NCI-H1436 (cell line): ENCODE measurements around the gene ANKRD11.
A peak's percentile ranks its signal among the peaks of the same experiment; 100 is the strongest.

Experiments
- DNase-seq: peaks from one replicate; lab custom pipeline; 2025; lab: John Stamatoyannopoulos, UW

Gene ANKRD11

DNA sequence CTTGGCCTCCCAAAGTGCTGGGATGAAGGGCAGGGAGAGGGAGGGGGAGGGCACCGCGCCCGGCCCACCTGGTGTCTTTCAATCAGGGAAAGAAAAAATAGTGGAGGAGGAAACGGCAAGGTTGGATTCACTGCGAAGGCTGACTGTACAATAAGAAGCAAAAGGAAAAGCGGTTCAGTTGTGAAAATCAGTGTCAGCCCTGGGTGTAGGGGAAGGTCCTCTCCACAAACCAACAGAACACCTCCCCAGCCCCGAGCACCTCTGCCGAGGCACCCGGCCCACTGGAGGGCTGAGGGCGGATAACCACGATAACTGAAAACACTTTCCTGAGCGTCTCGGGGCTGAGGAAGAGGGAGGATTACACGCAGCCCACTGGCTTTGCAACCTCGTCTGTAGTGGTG lies 16.4 kb upstream of the ANKRD11 start:
- DNase-seq = no peak

DNA sequence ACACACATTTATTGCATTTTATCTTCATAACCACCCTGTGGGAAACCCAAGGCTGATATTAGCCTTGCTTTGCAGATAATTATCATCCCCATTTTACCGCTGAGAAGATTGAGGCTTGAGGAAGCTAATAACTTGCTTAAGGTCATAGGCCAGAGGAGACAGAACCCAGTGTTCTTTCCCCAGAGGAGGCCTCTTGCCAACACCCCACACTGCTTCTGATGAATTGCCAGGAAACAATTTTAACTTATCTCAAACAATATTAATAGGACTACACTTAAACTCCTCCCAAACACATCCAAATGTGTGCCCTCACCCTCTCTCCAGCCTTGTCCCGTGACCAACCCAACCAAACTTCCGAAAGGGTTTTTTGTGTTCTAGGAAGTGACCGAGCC lies 15.7 kb upstream of the ANKRD11 start:
- DNase-seq = no peak

DNA sequence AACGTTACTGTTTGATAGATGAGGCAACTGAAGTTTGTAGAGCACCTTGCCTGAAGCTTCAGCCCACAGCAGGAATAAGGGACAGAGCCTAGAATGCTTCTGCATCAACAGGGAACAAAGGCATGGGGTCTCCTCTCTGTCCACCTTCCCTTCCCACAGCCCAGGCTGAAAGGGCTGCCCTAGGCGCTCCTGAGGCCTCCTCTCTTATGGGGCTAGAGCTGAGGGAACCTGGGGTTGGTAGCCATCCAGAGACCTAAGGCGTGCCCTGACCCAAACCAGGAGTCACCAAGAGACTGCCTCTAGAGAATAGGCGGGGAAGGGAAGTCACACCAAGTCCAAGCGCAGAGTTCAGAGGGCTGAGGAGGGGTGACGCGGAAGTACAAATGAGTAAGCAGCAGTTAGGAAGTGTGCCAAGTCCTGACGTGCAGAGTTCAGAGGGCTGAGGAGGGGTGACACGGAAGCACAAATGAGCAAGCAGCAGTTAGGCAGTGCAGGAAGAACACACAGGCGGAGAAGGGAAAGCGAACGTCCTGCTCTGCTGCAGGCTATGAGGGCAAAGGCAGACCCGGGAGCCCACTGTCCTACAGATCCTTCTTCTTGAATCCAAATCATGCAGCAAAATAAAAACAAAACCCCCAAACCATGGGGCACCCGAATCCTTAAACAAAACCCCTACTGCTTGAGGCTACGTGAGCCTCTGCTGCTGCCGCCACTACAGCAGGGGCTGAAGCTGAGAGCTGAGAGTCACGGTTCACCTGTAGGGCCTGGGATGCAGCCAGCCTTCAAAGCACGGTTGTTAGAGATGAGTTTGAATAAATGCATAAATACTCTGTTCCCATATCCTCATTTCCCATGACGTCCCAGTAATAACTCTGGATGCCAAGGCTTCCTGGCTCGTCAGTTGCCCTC lies 15.1 kb upstream of the ANKRD11 start:
- peak; percentile 38 for DNase-seq

DNA sequence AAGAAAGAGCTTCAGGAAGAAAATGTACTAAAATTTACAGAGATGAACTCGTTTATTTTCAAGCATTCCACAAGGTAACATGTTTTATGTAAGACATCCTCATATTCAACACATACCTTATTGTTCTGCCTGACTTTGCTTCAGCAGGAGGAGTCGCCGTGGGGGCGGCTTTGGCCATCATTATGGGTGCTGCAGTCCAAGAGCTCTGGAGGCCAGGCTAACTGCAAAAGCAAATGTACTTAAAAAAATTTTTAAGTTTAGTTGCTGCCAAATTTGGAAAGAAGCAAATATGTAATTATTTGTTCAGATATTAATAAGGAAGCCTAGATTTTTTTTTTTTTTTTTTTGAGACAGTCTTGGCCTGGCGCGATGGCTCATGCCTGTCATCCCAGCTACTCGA lies 13.7 kb upstream of the ANKRD11 start:
- DNase-seq = no peak

DNA sequence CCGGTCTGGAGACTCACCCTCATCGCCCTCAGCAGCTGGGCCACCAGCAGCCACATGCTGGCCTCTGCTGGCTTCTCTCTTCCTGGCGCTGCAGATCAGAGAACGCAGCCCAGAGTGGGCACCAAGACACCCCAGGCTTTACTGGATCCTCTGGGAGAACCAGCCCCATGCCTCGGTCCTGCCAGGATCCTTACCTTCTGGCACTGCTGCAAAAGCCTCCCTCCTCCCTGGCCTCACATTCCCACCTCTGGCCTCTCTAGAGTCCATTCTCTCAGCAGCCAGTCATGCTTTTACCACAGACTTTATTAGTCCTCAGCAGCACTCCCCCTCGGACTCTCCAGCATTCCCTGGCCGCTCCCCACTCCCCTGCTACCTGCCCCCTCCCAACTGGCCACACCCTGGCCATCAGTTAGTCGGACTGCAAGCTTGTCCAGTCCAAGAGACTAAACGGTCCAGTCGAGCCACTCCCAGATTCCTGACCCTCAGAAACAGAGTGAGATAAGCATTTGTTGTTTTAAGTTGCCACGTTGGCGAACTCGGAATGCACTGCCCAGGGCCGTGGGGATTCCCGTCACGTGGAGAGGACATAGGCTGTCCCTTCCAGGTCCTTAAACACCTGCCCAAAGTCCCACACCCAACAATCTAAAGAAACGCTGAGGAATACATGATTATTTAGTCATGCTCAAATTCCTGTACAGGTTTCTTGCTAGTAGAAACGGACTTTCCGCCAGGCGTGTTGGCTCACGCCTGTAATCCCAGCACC lies 11.9 kb upstream of the ANKRD11 start:
- DNase-seq = no peak

DNA sequence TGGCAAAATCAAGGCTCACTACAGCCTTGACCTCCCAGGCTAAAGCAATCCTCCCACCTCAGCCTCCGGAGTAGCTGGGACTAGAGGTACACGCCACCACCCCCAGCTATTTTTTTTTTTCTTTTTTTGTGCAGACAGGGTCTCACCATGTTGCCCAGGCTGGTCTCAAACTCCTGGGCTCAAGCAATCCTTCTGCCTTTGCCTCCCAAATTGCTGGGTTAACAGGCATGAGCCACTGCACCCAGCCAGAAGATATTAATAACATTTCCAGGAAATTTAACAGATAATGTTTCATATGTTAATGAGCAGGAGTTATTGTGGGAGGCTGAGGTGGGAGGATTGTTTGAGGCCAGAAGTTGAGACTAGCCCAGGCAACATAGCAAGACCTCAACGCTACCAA lies 9.4 kb upstream of the ANKRD11 start:
- DNase-seq = no peak

DNA sequence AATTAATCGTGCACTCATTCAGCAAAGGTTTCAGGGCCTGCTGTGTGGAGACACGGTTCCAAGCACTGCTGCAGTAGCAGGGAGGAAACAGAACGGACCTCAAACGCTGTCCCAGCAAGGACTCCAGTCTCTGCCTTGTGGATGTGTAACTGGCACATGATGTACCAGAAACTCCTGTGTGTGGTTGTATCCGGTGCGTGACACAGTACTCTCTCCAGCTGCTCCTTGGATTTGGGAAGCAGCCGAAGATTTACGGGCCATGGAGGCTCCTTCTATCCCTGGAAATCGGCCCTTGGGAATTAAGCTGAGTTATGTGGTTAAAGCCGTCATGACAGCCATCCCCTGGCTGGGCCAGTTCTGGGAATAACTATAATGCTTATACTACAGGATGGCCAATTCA lies 8.5 kb upstream of the ANKRD11 start:
- DNase-seq = no peak

DNA sequence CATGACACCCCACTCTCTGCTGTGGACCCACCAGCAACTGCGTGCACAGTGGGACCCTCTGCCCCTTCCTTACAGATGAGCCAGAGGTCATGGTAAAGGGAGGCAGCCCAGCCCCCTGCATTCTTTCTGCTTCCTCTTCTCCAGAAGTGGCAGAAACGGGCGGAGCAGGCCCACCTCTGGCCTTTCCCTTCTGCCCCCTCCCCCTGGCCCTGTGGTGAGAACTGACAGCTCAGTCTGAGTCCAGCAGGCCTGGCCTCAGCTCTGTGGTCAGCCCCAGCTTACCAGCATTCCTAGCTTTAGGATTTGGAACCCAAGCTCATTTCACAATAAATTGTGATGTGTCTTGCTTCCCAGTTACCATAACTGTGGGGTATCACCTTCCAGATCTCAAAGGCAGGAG lies 4.8 kb upstream of the ANKRD11 start:
- DNase-seq = no peak

DNA sequence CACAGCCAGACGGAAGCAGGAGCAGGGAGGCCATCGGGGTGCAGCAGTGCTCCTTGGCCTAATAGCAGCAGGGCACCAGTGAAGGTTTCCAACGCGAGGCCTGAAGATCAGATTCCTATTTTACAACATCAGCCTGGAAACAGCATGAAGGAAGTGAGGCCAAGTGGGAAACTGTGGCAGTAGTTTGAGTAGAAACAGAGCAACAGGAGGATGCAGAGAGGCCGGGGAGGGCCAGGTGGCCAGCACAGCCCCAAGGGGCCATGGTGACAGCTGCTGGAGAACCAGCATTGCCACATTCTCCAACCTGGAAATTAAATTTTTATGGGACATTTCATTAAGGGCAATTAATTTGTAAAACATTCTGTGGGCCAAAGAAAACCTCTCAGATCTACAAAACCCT lies 3.4 kb upstream of the ANKRD11 start:
- no peak for DNase-seq

DNA sequence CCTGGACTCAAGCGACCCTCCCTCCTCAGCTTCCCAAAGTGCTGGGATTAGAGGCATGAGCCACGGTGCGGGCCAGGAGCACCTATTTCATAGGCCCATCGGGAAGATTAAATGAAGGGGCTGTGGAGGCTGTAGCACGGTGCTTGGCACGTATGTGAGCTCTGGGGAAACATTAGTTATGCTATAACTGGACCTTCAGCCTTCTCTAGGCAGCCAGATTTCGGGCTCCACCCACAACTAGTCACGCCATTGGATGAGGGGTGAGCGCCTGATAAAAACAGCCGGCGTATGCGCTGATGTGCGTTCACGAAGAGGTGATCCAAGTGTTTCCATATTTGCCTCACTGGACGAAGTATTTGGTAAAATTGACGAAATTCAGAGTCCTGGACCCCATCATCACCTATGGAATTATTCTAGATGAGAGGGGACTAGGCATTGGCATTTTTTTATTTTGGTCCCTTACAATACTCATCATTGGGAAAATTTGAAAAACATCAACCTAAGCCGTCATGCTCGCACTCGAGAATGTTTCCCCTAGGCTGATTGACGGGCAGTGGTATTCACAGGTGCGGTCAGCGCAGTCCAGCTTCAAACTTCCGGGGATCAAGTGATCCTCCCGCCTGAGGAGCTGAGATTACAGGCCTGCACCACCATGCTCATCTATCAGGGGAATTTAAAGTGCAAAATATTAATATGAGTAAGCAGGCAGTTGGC lies 1.8 kb upstream of the ANKRD11 start:
- DNase-seq = no peak

DNA sequence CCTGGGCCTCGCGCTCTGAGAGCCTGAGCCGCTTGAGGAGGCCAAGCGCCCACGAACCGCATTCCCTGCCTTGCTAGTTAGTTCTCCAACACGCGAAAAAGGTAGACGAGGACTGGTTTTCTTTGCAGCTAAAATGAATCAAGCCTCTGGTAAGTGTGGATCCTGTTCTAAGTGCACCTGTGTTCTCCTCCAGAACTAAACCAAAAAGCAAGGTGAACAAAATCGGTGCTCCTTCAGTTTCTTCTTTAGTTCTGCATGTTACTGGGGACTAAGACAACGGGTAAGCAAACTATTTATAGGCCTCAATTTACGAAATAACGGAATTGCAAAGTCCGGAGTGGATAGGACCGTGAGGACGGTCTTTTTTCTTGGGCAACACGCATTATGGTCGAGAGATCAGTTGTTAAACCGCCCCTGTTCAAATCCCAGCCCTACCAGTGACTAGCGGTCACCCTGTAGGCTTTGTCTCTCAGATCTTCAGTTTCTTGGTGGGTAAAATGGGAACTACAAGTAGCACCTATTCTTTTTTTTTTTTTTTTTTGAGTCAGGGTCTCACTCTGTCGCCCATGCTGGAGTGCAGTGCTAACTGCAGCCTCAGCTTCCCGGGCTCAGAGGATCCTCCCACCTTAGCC lies 993 bp upstream of the ANKRD11 start:
- no peak for DNase-seq

DNA sequence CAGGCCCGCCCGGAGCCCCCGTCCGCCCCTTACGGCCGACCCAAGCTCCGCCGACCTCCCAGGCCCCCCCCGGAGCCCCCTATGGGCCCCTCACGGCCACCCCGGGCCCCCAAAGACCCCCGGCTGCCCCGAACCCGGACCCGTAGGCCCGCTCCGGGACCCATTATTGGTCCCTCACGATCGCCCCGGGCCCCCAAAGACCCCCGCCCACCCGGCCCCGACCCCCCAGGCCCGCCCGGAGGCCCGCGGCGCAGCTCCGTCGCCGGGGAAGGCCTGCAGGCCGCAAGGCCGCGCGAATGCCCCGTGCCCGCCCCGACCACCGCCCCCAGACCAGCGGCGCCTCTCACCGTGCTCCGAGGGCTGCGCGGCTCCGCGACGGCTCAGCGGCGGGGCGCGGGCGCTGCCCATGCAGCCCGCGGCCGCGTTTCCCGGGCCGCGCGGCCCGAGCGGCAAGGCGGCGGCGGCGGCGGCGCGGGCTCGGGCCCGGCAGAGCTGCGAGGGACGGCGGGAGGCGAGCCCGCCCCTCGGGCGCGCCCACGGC lies 393 bp downstream of the ANKRD11 start:
- no peak for DNase-seq

DNA sequence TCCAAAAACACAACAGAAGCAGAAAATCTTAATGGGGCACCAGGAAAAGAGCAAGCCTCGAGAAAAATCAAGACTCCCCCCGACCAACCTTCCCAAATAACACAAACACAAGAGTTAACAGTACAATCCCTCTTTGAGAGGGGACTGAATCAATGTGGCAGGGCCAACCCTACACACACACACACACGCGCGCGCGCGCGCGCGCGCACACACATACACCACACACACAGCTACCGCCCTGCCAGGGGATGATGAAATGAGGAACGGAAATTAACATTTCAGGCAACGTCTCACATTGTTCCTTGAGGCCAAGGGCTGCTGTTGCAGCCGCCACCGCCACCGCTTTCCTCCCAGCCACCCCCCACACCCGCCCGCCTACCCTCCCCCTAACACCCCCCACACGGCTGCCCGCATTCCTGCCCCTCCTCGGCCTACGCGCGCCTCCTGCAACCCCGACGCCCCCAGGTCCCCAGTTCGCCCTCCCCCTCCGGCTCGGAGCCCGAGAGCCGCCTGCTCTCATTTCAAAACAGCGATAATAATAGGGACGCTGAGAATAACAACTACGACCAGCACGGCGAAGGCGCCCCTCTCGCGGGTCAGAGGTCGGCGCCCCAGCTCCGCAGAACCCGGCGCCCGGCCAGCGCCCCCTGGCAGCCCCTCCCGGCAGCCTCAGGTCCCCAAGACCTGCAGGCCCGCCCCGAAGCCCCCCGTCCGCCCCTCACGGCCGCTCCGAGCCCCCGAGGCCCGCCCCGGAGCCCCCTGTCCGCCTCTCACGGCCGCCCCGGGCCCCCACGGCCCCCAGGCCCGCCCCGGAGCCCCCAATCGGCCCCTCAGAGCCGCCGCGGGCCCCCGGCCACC lies 1.1 kb downstream of the ANKRD11 start:
- peak; percentile 76 for DNase-seq

DNA sequence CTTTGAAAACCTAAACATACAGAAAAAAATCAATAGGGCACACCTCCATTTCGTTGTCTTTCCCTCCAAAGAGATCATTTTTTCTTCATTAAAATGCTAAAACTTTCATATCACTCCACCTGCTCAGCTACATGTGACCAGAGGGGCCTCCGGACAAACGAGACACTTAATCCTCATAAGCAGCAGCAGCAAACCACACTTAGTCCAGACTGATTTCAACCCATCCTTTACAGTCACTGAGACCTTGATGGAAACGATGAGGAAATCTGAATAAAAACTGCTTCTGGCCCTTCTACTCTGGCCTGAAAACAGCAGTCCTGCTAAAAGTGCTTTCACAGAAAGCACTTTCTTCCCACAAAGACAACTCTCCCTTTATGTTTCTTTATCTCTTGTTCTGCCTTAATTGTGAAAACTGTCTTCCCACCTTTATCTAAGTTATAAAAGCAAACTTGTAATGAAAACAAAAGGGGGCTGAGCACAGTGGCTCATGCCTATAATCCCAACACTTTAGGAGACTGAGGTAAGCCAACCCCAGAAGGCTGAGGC lies 4.6 kb downstream of the ANKRD11 start:
- no peak for DNase-seq

DNA sequence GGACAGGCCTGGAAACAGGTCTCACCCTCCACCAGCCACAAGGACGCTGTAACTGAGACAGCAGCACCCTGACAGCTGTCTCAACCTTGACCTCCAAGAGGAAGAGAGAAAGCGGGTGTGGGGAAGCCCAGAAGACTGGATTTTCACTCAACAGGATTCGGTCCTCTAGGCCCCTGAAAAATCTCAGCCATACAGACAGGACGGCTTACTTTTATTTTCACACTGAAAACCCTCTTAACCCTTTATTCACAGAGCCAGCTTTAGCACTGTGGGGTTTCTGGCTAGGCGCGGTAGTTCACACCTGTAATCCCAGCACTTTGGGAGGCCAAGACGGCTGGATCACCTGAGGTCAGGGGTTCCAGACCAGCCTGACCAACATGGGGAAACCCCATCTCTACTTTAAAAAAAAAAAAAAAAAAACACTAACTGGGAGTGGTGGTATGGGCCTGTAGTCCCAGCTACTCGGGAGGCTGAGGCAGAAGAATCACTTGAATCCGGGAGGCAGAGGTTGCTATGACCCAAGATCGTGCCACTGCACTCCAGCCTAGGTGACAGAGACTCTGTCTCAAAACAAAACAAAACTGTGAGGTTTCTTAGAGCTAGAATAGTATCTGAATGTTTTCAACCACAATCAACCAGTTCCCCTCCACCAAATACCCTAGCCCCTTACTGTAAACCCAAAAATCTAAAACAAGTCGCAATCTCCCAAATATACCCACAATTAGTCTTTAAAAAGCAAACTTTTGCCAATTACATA lies 5.3 kb downstream of the ANKRD11 start:
- DNase-seq = no peak

DNA sequence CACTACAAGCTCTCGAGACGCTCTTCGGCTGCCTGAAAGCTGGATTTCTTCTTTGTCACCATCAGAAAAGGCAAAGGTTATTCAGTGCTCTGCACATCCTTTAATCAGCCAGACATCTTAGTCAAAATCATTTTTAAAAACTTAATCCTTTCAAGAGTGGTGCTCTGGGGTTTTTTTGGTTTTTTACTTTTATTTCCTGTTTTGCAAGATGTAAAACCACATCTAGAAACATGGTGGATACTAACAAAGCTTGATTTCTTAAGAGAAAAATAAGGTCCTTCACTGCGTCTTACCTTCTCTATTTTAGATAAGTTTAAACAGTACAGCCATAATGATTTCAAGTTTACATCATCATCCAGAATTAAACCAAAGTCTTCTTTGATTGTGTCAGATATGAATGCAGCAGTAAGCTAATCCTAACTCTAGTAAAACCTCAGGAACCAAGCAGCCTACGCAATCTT lies 6.3 kb downstream of the ANKRD11 start:
- DNase-seq = no peak

DNA sequence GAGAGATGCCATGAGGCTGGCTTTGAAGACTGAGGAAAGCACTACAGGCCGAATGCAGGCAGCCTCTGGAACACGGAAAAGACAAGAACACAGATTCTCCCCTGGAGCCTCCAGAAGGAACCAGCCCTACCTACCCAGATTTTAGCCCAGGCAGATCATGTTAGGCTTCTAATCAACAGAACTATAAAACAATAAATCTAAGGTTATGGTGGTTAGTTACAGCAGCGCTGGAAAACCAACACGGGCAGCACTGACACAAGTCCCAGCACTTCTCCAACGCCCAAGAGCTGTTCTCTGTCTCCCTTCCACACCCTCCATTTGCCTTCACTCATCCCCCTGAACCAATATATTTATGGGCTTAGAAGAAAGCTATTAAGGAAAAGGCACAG lies 7.5 kb downstream of the ANKRD11 start:
- no peak for DNase-seq

DNA sequence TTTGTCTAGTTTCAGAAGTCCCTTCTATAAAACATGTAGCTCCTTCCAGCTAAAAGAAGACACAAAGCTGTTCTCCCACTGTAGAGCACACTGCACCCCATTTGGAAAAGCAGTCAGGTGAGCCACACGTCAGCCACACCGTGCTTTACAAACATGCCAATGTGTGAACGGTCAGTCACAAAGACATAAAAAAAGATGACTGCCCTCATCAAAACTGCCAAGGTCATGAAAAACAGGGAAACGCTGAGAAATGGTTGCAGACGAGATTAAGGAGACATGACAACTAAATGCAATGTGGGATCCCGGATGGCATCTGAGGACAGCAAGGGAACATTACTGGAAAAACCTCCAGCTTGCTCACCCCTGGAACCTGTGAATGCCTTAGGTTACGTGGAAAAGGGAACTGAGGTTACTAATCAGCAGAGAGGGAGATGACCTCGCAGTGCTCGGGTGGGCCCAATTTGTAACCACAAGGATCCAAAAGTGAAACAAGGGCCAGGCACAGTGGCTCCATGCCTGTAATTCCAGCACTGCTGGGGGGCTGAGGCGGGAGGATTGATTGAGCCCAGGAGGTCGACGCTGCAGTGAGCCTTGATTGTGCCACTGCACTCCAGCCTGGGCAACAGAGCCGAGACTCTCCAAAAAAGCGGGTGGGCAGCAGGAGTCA lies 8.1 kb downstream of the ANKRD11 start:
- DNase-seq = no peak

DNA sequence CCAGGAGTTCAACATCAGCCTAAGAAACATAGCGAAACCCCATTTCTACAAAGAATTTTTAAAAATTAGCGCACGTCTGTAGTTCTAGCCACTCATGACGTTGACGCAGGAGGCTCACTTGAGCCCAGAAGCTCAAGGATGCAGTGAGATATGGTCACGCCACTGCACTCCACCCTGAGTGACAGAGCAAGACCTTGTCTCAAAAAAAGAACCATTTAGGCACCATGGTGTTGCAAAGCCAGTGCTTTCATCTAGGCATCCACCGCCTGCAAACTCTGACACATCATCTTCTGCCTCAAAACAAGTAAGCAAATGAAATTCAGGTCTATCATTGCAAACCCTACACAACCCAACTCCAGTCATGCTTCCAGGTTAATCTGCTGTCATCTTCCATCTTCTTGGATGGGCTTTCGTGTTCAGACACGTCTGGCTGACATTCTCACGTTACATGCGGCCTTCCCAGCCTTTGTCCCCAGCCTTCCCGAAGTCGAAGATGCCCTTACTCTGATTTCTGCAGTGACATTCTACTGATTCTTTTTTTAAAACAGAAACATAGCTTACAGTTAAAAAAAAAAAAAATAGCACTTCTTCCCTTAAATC lies 8.9 kb downstream of the ANKRD11 start:
- DNase-seq = no peak
